DMS114 treated with DMSO at 0.1 percent for 48 hours (cell line): ENCODE results near the gene DENND1B.
"Not testable (repeated sequence)": the region's sequence is repeated elsewhere in the genome, so short reads cannot be mapped to it uniquely, and the experiment has no call there.

Experiments
- DNase-seq: peaks from one replicate; lab custom pipeline; 2025; ENCODE audit not compliant: unreplicated experiment; lab: John Stamatoyannopoulos, UW

Gene DENND1B

DNA sequence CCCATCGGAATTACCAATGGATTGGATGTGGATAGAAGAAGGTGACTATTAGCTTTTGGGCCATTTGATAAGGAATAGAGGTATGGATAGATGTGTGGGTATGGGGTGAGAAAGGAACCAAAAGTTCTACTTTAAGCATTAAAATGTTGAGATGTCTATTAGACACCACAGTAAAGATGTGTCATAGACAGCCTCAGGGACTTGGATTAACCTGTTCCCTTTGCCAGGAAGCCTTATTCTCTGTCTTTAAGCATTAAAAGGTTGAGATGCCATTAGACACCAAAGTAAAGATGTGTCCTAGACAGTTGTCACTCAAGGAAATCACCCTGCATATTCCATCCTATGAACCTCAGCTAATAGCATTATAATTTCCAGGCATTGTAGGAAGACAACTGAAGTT, 11.0 kb upstream of the DENND1B start:
- no peak for DNase-seq

DNA sequence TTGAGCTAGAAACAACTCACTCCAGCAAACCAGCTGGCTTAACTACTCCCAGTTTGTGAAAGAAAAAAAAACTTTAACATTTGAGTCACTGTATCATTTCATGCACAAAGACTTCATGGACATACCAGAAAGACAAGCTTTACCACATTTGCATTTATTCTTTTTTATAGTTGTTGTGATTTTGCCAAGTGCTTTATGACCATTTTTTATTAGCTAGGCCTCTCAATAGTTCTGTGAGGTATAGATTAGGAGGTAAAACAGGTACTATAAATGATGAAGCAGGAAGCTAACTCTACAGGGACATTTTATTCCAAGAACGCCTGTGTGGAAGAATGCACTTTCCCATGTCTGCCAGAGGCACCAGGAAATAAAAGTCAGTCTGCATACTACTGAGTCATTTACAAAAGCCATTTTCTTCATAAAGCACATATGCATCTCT, 8.2 kb upstream of the DENND1B start:
- no peak for DNase-seq

DNA sequence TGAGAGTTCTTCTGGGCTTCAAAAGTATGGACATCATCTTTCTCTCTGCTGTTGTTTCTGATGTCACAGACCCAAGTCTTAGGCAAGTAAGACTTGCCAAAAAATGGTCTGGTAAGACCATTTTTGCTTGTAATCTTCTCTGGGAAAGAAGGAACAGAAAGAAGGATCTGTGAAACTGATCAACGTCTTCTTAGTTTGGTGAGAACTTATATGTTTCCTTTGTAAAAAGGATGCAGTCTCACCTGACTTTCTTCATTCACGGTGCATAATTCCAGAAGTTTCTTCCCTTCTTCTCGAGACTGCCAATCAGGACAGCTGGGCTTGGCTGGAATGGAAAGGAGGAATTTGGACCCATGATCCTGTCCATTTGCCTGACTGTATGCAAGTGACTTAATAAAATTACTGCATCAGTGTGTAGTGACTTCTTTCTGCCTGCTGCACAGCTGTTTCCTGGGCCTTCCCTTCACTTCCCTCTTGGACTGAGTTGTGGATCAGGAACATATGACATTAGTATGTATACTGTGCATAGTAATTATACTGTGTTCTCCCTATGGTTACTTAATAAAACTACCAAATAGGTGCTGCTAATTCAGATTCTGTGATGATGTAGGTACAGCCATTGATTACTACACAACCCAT, 7.6 kb upstream of the DENND1B start:
- no peak for DNase-seq

DNA sequence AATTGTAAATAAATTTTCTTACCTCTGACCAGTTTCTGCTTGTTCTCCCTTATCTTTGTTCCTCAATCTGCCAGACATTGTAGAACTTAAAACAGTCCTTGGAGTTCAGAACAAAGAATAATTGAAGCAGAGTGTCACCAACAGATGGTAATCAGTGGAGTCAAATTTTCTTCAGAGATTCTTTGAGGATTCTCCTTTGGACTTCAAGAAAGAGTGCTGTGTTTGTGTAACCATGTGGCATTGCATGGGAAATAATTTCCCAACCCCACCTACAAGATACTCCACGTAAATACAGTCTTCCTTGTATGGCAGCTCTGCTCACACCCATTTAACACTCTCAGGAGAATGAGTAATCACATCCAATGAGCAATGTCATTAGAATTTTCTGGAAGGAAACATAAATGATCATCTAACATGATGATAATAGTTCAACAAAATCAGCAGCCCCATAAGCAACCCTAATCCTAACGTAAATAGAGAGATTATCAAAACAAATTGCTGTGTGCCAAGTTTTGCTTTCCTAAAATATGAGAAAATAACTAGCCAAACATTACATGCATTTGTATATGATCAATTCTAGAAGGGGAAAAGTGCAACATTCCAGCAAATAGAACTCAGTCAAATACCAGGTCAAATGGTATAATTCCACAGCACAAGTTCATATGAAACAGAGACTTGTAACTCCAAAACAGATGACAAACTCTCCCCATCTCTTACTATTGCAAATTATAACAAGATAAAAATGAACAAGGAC, 6.9 kb upstream of the DENND1B start:
- DNase-seq = no peak

DNA sequence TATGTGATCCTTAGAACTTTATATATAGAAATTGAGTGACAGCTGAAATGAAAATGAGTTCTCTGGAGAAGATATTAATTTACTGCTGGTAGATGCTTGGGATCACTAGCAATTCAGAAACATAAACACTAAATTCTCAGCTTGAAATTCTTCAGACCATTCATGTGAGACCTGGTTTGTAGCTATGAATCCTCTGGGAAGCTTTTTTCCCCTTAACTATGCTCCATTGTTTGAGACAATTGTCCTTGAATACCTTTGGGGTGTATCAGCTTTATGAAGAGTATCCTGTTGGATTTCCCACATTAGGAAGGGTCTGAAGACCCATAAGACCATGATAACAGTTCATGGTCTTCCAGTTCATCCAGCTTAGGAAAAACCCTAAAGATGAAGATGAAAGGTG, 4.6 kb upstream of the DENND1B start:
- no peak for DNase-seq

DNA sequence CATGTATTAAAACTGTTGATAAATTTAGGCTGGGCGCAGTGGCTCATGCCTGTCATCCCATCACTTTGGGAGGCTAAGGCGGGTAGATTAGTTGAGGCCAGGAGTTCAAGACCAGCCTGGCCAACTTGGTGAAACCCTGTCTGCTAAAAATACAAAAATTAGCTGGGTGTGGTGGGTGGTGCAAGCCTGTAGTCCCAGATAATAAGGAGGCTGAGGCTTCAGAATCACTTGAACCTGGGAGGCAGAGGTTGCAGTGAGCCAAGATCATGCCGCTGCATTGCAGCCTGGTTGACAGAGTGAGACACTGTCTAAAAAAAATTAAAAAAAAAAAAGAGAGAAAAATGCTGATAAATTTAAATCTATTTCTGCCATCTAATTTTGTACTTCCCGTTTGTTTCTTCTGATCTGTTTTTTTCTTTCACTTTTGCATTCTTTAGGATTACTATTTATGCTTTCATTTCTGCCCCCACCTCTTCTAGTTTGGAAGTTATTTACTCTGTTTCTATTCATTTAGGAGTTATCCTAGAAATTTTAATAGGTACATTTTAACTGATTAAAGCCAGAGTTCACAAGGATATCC, 3.2 kb upstream of the DENND1B start:
- no peak for DNase-seq

DNA sequence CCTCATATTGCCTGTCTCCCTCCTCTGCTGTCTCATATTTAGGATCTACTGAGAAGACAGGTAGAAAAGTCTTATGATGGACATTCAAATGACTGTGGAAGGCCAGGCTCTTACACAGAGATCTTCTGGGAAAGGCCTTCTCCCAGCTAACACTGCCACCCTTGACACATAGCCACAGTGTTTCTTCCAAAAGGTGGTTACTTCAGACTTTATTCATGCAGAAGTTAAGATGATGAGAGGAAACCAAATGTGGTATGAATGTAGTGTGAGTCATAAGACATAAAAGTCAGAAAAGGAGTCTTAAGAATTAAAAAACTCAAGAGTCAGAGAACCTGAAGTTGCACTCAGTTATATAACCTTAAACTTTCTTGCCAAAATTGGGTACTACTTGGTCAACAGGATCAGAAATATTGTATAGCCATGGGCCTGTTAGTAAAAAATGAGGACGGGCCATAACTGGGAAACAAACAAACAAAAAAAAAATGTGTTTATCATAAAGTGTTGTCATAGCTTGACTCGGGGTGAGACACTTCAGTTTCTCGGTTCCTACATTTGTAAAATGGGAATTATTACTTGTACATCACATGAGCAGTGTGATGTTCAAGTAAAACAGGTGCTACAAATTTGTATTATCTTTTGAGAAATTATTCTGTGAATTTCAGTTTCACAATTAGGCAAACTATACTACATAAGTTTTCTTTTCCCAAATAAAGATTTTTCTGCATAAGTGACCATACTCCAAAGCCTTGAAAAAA, 1.2 kb upstream of the DENND1B start:
- no peak for DNase-seq

DNA sequence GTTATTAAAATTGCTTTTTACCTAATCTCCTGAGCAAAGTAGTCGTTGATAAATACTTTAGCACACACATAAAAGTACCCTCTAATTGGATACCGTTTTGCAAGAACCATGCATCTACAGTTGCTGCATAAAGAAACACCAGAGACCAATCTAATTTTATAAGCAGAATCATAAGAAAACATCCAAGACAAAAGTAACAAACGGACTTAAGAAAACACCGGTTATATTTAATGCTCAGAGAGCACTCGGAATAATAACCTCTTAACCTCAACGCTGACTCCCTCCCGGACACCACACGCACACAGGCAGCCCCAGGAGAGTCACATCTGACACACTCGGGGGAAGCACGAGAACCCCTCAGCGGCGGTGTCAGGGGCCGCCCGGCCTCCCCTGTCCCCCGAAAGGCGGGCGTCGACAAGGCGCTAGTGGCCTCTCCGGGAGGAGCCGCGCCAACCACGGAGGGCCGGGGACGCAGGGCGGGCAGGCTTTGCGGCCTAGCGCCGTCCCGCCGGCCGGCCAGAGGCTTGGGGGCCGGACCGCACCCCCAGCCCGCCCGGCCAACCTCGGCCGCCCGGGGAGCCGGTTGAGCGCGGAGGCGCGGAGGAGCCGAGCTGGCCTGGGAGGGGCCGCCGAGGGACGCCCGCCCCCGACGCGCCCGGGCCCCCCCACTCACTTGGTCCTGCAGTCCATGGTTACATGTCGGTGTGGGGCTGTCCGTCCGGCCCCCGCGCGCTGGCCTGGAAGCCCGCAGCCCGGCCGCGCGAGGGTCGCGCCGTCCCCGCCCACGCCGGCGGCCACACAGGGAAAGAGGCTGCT, 606 bp downstream of the DENND1B start:
- DNase-seq = no peak

DNA sequence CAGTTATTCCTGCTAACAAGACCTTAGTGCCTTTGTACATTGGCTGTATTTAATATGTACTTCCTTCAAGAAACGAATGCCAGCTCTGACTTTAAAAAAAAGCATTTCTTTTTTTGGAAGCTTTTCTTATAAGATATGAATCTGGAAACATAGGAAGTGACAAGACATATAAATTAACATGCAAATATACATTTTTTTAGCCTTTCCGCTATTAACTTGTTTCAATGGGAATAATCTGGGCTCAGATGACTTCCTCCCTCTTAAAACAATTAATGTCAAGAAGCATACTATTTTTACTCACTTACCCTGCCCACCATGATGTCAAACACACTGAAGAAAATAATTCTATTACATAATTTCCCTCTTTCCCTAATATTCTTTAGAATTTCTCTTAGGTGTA, 1.4 kb downstream of the DENND1B start:
- DNase-seq = no peak

DNA sequence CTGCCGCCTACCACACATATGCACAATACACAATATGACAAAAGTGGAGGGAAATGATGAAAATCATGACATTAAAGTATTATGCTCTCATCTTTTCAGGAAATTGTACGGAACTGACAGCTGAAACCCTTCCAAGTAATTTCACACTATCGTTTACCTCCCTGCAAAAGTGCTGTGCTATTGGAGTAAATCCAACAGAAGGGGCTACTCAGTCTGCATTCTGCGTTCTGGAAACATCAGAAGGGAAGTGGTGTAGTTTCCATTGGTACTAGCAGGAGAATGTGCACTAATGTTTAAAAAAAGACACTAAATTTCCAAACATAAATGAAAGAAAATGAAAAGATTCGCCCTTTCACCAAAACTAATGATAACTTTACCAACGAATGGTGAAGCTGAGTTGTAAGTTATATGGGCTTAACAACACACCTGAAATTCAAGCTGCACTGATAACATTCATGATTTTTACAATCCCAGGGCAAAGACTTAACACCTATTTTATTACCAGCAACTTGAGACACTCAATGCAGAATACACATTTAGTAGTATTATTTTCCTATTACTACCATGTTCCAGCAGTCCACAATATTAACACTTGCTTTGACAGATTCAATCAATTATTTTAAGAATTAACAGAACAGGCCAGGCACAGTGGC, 3.2 kb downstream of the DENND1B start:
- DNase-seq = no peak

DNA sequence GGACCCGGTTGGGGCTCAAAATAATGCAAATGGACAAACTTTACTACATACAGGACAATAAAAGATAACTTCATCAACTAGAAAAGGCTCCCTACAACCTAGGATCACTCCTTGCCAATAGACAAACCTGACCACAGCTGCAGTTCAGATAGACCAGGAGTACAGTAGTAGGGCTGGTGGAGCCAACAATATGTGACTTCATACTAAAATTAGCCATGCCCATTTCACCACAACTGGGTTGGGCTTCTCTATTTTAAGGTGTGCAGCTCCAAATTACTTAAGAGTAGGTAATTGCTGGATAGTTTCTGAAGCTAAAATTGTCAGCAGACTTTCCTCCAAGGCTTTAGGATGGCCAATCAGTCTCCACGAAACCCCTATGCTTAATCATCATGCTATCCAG, 3.9 kb downstream of the DENND1B start:
- no peak for DNase-seq

DNA sequence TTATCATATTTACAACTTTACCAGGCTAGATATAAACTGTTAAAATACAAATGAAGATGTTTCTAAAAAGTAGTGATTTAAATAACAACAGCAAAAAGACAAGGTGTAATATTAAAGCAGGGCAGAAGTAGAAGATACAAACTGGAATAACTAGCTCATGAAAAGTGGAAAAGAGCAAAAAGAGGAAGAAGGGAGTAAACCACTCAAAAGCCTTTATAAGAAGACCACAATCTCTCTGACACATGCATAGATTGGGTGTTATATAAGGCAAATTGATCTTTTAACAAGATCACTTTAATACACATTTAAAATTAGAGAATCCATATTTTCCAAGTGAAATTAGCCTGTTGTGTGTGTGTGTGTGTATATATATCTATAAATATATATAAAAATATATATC, 5.0 kb downstream of the DENND1B start:
- DNase-seq = no peak

DNA sequence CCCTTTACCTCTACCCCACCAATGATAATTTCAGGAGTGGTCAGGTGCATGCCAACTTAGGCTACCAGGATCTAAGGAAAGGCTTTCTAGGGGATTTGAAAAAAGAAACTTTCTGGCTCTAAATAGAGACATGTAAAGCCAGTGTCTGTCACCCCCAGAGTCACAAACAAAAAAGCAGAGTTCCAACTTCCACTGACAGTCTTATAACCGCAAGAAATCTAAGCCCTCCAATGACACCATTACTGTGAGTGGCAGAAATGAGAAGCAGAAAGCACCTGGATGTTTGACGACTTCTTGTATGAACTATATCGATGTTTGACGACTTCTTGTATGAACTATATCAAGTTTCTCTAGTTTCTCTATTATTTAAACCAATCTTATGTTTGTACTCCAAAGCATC, 6.0 kb downstream of the DENND1B start:
- DNase-seq = no peak

DNA sequence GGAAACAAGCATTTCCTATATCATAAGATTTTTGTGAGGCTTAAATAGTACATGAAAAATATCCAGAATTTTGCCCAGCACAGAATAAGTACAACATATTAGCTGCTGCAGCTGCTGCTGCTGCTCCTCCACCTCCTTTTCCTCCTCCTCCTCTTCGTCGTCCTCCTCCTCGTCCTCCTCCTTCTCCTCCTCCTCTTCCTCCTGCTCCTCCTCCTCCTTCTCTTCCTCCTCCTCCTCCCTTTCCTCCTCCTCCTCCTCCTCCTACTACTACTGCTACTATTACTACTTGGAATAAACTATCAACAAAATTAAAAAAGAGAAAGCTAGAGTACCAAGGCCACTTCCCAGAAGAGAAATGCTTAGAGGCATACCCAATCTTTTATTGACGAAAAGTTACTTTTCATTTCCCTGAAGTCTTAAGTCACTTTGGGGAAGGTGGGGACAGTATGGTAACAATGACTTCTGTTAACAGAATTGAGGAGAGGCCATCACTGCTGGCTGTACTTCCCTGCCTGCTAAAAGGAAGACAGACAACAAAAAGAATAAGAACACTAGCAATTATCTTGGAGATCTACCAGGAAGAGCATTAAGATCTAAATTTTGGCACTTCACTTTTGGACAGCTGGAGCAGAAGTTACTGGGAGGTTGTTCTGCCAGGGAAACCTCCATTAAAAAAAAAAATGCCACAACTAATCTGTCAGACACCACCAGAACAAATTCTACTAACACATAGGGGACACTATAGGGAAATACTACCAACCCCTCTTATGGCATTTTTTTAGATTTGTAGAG, 7.1 kb downstream of the DENND1B start:
- DNase-seq = no peak

DNA sequence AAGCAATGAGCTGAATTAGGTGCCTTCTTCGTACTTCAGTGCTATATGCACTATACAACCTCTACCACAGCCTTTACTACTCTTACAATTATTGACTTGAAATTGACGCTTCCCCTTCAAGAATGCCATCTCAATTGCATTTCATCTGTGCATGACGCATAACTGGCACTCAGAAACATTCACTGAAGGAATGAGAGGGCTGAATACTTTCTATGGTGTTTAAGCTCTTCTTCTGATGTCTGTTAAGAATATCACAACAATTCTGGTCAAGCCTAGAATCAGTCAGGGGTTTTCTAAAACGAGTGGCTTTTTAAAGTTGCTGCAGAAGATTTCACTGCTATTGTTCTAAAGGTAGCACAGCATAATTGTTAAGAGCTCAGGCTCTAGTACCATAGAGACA, 11.5 kb downstream of the DENND1B start:
- no peak for DNase-seq

DNA sequence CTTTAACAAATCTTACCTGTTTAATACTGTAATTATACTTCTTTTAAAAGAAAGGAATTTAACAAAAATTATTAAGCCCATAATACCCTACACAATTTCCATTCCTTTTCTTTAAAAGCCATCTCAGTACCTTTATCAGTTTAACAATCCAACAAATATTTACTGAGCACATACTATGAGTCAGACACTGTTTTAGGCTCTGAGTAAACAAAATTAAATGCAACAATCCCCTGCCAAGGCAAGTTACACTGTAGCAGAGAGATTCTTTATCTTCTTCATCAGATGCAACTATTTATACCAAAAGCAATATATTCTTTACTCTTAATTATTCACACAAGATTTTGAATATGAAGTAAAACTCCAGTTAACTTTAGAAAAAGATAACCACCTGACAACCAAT, 12.0 kb downstream of the DENND1B start:
- no peak for DNase-seq

DNA sequence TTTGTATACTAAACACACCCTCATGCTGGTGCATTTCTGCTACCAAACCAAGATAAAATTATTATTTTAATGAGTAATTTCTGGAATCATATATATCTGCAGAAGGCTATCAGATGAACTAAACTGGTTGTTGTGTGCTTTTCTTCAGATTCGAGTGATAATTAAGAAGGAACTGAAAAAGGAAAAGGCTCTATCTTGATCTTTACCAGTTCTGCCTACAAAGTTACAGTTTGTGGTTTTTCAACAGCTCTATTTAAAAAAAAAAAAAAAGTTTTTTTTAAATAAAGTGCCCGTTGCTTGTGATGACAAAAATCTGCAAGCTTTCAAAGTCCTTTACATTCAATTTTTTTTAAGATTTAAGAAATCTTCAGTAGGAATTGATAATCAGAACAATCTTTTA, 13.6 kb downstream of the DENND1B start:
- DNase-seq = no peak

DNA sequence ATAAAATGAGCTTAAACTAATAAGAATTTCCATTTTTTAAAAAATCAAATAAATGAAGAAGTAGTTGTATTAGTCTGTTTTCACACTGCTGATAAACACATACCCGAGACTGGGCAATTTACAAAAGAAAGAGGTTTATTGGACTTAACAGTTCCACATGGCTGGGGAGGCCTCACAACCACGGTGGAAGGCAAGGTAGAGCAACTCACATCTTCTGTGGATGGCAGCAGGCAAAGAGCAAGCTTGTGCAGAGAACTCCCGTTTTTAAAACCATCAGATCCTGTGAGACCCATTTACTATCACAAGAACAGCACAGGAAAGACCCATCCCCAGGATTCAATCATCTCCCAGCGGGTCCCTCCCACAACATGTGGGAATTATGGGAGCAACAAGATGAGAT, 19.7 kb downstream of the DENND1B start:
- DNase-seq = not testable (repeated sequence)

DNA sequence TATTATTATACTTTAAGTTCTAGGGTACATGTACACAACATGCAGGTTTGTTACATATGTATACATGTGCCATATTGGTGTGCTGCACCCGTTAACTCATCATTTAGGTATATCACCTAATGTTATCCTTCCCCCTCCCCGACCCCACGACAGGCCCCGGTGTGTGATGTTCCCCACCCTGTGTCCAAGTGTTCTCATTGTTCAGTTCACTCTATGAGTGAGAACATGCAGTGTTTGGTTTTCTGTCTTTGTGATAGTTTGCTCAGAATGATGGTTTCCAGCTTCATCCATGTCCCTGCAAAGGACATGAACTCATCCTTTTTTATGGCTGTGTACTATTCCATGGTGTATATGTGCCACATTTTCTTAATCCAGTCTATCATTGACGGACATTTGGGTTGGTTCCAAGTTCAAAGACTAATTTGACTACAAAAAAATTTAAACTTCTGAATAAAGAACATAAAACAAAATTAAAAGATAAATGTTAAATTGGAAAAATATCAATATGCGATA, 22.6 kb downstream of the DENND1B start:
- not testable (repeated sequence) for DNase-seq
